ENCODE results near the gene NYNRIN.
A peak's percentile ranks its signal among the peaks of the same experiment; 100 is the strongest.
"Not testable (repeated sequence)": the region's sequence is repeated elsewhere in the genome, so short reads cannot be mapped to it uniquely, and the experiment has no call there.

The NYNRIN gene

DNA sequence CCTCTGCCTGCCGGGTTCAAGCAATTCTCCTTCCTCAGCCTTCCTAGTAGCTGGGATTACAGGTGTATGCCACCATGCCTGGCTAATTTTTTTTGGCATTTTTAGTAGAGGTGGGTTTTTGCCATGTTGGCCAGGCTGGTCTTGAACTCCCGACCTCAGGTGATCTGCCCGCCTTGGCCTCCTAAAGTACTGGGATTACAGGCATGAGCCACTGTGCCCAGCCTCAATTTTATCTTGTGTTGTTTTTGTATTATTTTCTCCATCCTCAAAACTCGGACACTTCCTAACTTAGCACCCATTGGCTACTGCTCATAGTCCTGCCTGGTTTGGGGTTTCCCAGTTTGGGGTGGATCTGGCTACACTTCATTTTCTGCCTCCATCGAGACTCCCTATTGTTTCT lies 11.2 kb upstream of the NYNRIN start:
- H3K23ac ChIP-seq (ENCODE audit: low read length in 2 of 2); H3K9ac ChIP-seq (ENCODE audit: low read length); H2BK5ac ChIP-seq (ENCODE audit: low read depth, low read length, poor library complexity, severe bottlenecking); H2BK12ac ChIP-seq (ENCODE audit: low read length in 2 of 2); H3K18ac ChIP-seq (ENCODE audit: low read depth in 1 of 2, low read length in 2 of 2); H3K36me3 ChIP-seq (ENCODE audit: control insufficient read depth in 1 of 2, insufficient read depth in 2 of 2, low read depth in 1 of 2, low read length in 2 of 2); DNase-seq; H2BK15ac ChIP-seq (ENCODE audit: low read depth, poor library complexity, severe bottlenecking); H3K27ac ChIP-seq (ENCODE audit: low read length, poor library complexity, severe bottlenecking); H3K14ac ChIP-seq (ENCODE audit: low read length in 2 of 2); H3K79me1 ChIP-seq (replicated peaks; ENCODE audit: low read length, poor library complexity, severe bottlenecking); H2AK5ac ChIP-seq (ENCODE audit: low read length, severe bottlenecking); H2AFZ ChIP-seq (ENCODE audit: low read depth, low read length); H4K8ac ChIP-seq (ENCODE audit: low read length); H3K9me3 ChIP-seq (ENCODE audit: control insufficient read depth, low read length); H4K91ac ChIP-seq (ENCODE audit: low read length); H3K4me3 ChIP-seq (ENCODE audit: insufficient read depth in 1 of 2, low read depth in 1 of 2, low read length in 2 of 2); H3K4me1 ChIP-seq (ENCODE audit: control insufficient read depth, insufficient read depth, low read depth, low read length); H3K4me2 ChIP-seq (ENCODE audit: low read length, poor library complexity, severe bottlenecking); H2BK120ac ChIP-seq (ENCODE audit: low read depth, low read length); H3K4ac ChIP-seq (ENCODE audit: low read depth in 1 of 2, low read length in 2 of 2): not testable (repeated sequence)
- H3K27me3 ChIP-seq (ENCODE audit: control insufficient read depth in 1 of 2, insufficient read depth in 1 of 2, low read length in 2 of 2): peaks cover 0 to 37% of the 10 kb centered on the region in 2 experiments
- 86% methylated on average over 4 of the region's 5 CpGs for WGBS

DNA sequence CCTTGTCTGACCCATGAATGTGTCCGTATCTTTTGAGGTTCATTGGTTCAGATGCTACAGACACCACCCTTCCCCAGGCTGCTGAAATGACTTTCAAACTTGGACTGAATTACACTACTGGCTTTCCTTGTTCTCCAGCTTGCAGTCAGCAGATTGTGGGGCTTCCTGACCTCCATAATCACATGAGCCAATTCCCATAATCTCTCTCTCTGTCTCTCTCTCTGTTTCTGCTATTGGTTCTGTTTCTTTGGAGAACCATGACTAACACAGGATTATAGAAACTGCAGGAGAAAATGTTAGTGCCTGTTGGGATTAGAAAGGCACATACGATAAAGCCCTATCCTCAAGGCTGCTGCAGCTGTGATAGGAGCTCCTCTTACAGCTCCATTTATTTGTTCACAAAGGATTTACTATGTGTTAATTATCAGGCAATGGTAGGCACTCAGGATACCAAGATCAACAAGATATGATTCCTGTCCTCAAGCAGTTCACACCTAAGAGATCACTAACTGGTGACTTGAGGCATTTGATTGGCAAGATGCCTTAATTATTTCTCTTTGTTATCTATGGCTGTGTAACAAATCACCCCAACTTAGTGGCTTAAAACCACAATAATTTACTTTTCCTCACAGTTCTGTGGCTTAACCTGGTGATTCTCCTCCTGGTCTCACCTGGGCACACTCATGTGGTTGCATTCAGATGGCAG lies 10.2 kb upstream of the NYNRIN start:
- H2AFZ ChIP-seq (ENCODE audit: low read depth, low read length): no peak overlapping the region
- peaks cover 5% of the 10 kb centered on the region for H3K4me1 ChIP-seq (ENCODE audit: control insufficient read depth, insufficient read depth, low read depth, low read length)
- H3K18ac ChIP-seq (ENCODE audit: low read depth in 1 of 2, low read length in 2 of 2): no peak overlapping the region
- DNase-seq: no peak
- WGBS: 90% methylated on average over 2 of the region's 2 CpGs
- H4K91ac ChIP-seq (ENCODE audit: low read length): no peak overlapping the region
- no peak overlapping the region for H2BK5ac ChIP-seq (ENCODE audit: low read depth, low read length, poor library complexity, severe bottlenecking)
- peaks cover 0 to 37% of the 10 kb centered on the region in 2 experiments for H3K27me3 ChIP-seq (ENCODE audit: control insufficient read depth in 1 of 2, insufficient read depth in 1 of 2, low read length in 2 of 2)
- no peak overlapping the region for H3K4me3 ChIP-seq (ENCODE audit: insufficient read depth in 1 of 2, low read depth in 1 of 2, low read length in 2 of 2)
- no peaks in the 10 kb centered on the region for H3K79me1 ChIP-seq (replicated peaks; ENCODE audit: low read length, poor library complexity, severe bottlenecking)
- no peak overlapping the region for H2BK120ac ChIP-seq (ENCODE audit: low read depth, low read length)
- no peak overlapping the region for H2BK15ac ChIP-seq (ENCODE audit: low read depth, poor library complexity, severe bottlenecking)
- H4K8ac ChIP-seq (ENCODE audit: low read length): no peak overlapping the region
- no peak overlapping the region for H3K27ac ChIP-seq (ENCODE audit: low read length, poor library complexity, severe bottlenecking)
- H3K4me2 ChIP-seq (ENCODE audit: low read length, poor library complexity, severe bottlenecking): no peak overlapping the region
- H3K36me3 ChIP-seq (ENCODE audit: control insufficient read depth in 1 of 2, insufficient read depth in 2 of 2, low read depth in 1 of 2, low read length in 2 of 2): no peaks in the 10 kb centered on the region
- no peak overlapping the region for H3K23ac ChIP-seq (ENCODE audit: low read length in 2 of 2)
- no peak overlapping the region for H3K4ac ChIP-seq (ENCODE audit: low read depth in 1 of 2, low read length in 2 of 2)
- no peak overlapping the region for H3K14ac ChIP-seq (ENCODE audit: low read length in 2 of 2)
- no peak overlapping the region for H2AK5ac ChIP-seq (ENCODE audit: low read length, severe bottlenecking)
- no peaks in the 10 kb centered on the region for H3K9me3 ChIP-seq (ENCODE audit: control insufficient read depth, low read length)
- no peak overlapping the region for H2BK12ac ChIP-seq (ENCODE audit: low read length in 2 of 2)
- no peak overlapping the region for H3K9ac ChIP-seq (ENCODE audit: low read length)

DNA sequence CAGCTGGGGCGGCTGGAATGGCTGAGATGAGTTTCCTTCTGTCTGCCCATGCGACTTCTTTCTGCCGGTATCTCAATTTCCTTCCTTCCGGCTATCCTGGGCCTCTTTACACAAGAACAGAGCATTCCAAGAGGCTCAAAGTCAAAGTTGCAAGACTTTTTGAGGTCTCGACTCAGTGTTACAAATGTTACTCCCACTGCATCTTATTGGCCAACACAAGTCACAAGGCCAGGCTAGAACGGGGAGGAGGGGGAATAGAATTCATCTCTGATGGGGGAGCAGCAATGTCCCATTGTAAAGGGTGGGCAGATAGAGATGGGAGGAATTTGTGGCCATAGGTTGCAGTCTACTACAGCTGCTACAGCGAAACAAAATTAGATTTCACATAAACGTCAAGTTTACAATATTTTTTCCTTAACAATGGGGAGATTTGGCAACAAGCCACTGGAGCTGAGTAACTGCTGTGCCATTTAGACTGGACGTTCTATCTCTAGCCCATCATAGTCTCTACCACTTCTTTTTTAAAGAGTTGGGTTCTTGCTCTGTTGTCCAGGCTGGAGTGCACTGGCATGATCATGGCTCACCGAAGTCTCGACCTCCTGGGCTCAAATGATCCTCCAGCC lies 9.5 kb upstream of the NYNRIN start:
- H3K36me3 ChIP-seq (ENCODE audit: control insufficient read depth in 1 of 2, insufficient read depth in 2 of 2, low read depth in 1 of 2, low read length in 2 of 2): no peaks in the 10 kb centered on the region
- 48% methylated on average over 9 of the region's 11 CpGs for WGBS

DNA sequence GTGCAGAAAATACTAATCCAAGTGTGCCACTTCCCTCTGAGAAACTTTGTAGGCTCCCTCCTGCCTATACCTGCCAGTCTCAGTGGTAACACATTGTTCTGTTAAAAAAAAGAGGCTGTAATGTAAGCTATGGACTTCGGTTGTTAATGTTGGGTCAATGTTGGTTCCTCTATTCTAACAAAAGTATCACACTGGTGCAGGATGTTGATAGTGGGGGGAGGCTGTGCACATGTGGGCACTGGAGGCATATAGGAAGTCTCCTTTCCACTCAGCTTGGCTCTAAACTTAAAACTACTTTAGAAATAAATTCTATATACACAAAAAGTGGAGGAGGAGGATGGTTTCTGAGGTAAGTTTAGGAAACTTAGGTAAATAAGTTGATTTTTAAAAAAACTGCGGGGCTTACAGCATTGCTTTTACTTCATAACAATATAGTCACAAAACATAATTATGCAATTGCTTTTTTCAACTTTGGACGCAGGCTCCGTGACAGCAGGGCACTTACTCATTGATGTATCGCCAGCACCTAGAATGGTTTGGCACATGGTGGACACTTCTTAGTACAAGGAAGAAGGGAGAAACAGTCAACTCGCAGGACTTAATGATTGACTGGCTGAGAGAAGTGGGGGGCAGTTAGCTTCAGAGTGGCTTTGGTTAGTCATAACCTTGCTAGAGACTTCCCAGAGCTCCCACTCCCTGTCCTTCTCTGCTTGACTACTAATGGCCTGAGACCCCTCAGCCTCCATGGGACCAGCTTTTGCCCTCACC lies 7.9 kb upstream of the NYNRIN start:
- H3K9me3 ChIP-seq (ENCODE audit: control insufficient read depth, low read length): no peaks in the 10 kb centered on the region
- no peak overlapping the region for H2BK120ac ChIP-seq (ENCODE audit: low read depth, low read length)
- H3K27me3 ChIP-seq (ENCODE audit: control insufficient read depth in 1 of 2, insufficient read depth in 1 of 2, low read length in 2 of 2): peaks cover 0 to 25% of the 10 kb centered on the region in 2 experiments
- H3K9ac ChIP-seq (ENCODE audit: low read length): no peak overlapping the region
- H4K8ac ChIP-seq (ENCODE audit: low read length): no peak overlapping the region
- H3K27ac ChIP-seq (ENCODE audit: low read length, poor library complexity, severe bottlenecking): no peak overlapping the region
- no peak for DNase-seq
- no peak overlapping the region for H2AFZ ChIP-seq (ENCODE audit: low read depth, low read length)
- 93% methylated on average over 5 of the region's 6 CpGs for WGBS
- H3K4me1 ChIP-seq (ENCODE audit: control insufficient read depth, insufficient read depth, low read depth, low read length): peaks cover 5% of the 10 kb centered on the region
- H2BK15ac ChIP-seq (ENCODE audit: low read depth, poor library complexity, severe bottlenecking): no peak overlapping the region
- H3K79me1 ChIP-seq (replicated peaks; ENCODE audit: low read length, poor library complexity, severe bottlenecking): no peaks in the 10 kb centered on the region
- no peak overlapping the region for H3K23ac ChIP-seq (ENCODE audit: low read length in 2 of 2)
- no peak overlapping the region for H3K4me2 ChIP-seq (ENCODE audit: low read length, poor library complexity, severe bottlenecking)
- H3K4ac ChIP-seq (ENCODE audit: low read depth in 1 of 2, low read length in 2 of 2): no peak overlapping the region
- no peaks in the 10 kb centered on the region for H3K36me3 ChIP-seq (ENCODE audit: control insufficient read depth in 1 of 2, insufficient read depth in 2 of 2, low read depth in 1 of 2, low read length in 2 of 2)
- no peak overlapping the region for H3K14ac ChIP-seq (ENCODE audit: low read length in 2 of 2)
- H2BK12ac ChIP-seq (ENCODE audit: low read length in 2 of 2): peak overlapping the region in 1 of 2 experiments; percentile 29
- H2AK5ac ChIP-seq (ENCODE audit: low read length, severe bottlenecking): no peak overlapping the region
- no peak overlapping the region for H3K4me3 ChIP-seq (ENCODE audit: insufficient read depth in 1 of 2, low read depth in 1 of 2, low read length in 2 of 2)
- no peak overlapping the region for H2BK5ac ChIP-seq (ENCODE audit: low read depth, low read length, poor library complexity, severe bottlenecking)
- H3K18ac ChIP-seq (ENCODE audit: low read depth in 1 of 2, low read length in 2 of 2): peak overlapping the region in 1 of 2 experiments; percentile 28
- H4K91ac ChIP-seq (ENCODE audit: low read length): no peak overlapping the region

More for the DNA sequence above, 9.5 kb upstream of the NYNRIN start:
- Histone ChIP-seq H3K9ac (ENCODE audit: low read length) (no peak overlapping the region), H2AK5ac (ENCODE audit: low read length, severe bottlenecking) (no peak overlapping the region), H3K14ac (ENCODE audit: low read length in 2 of 2) (no peak overlapping the region), H3K18ac (ENCODE audit: low read depth in 1 of 2, low read length in 2 of 2) (peak overlapping the region in 1 of 2 experiments; percentile 3), H3K23ac (ENCODE audit: low read length in 2 of 2) (no peak overlapping the region), H3K4me2 (ENCODE audit: low read length, poor library complexity, severe bottlenecking) (no peak overlapping the region), H3K27me3 (ENCODE audit: control insufficient read depth in 1 of 2, insufficient read depth in 1 of 2, low read length in 2 of 2) (peaks cover 0 to 32% of the 10 kb centered on the region in 2 experiments), H3K4ac (ENCODE audit: low read depth in 1 of 2, low read length in 2 of 2) (no peak overlapping the region), H4K91ac (ENCODE audit: low read length) (no peak overlapping the region), H2BK5ac (ENCODE audit: low read depth, low read length, poor library complexity, severe bottlenecking) (no peak overlapping the region), H3K27ac (ENCODE audit: low read length, poor library complexity, severe bottlenecking) (no peak overlapping the region), H3K4me3 (ENCODE audit: insufficient read depth in 1 of 2, low read depth in 1 of 2, low read length in 2 of 2) (no peak overlapping the region), H2BK120ac (ENCODE audit: low read depth, low read length) (no peak overlapping the region), H2AFZ (ENCODE audit: low read depth, low read length) (no peak overlapping the region), H3K79me1 (replicated peaks; ENCODE audit: low read length, poor library complexity, severe bottlenecking) (no peaks in the 10 kb centered on the region), H3K9me3 (ENCODE audit: control insufficient read depth, low read length) (no peaks in the 10 kb centered on the region), H2BK15ac (ENCODE audit: low read depth, poor library complexity, severe bottlenecking) (no peak overlapping the region), H3K4me1 (ENCODE audit: control insufficient read depth, insufficient read depth, low read depth, low read length) (peaks cover 5% of the 10 kb centered on the region), H4K8ac (ENCODE audit: low read length) (no peak overlapping the region), H2BK12ac (ENCODE audit: low read length in 2 of 2) (no peak overlapping the region)
- peak; percentile 44 for DNase-seq
